ENCODE data around the gene ZNF576.

GRCh38 chr19:43594081-43594697, 2.2 kb upstream of the ZNF576 start:
- no peak for TF ChIP-seq NEUROD1 (IDR thresholded peaks at IDR 0.05; ENCODE audit: borderline replicate concordance, low read depth, low read length, partially characterized antibody)
- TF ChIP-seq, protein P1, sequence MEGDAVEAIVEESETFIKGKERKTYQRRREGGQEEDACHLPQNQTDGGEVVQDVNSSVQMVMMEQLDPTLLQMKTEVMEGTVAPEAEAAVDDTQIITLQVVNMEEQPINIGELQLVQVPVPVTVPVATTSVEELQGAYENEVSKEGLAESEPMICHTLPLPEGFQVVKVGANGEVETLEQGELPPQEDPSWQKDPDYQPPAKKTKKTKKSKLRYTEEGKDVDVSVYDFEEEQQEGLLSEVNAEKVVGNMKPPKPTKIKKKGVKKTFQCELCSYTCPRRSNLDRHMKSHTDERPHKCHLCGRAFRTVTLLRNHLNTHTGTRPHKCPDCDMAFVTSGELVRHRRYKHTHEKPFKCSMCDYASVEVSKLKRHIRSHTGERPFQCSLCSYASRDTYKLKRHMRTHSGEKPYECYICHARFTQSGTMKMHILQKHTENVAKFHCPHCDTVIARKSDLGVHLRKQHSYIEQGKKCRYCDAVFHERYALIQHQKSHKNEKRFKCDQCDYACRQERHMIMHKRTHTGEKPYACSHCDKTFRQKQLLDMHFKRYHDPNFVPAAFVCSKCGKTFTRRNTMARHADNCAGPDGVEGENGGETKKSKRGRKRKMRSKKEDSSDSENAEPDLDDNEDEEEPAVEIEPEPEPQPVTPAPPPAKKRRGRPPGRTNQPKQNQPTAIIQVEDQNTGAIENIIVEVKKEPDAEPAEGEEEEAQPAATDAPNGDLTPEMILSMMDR (IDR thresholded peaks at IDR 0.05 in 2 of 3, conservative IDR thresholded peaks at IDR 0.05 in 1 of 3; ENCODE audit: insufficient read depth in 2 of 3, low read depth in 1 of 3, low read length in 3 of 3): no peak
- TF ChIP-seq CREB1 (IDR thresholded peaks at IDR 0.05): no peak
- no peak for TF ChIP-seq CREB1 (CRISPR knock-in tag; IDR thresholded peaks at IDR 0.05)
- no peak for TF ChIP-seq STAT5A (IDR thresholded peaks at IDR 0.05; ENCODE audit: borderline replicate concordance, low read length)
- TF ChIP-seq SPI1 (IDR thresholded peaks at IDR 0.05; ENCODE audit: borderline replicate concordance, low read depth, low read length): no peak
- TF ChIP-seq BRF1 (IDR thresholded peaks at IDR 0.05; ENCODE audit: borderline replicate concordance, extremely low read depth, insufficient read length): no peak
- TF ChIP-seq, protein P2, sequence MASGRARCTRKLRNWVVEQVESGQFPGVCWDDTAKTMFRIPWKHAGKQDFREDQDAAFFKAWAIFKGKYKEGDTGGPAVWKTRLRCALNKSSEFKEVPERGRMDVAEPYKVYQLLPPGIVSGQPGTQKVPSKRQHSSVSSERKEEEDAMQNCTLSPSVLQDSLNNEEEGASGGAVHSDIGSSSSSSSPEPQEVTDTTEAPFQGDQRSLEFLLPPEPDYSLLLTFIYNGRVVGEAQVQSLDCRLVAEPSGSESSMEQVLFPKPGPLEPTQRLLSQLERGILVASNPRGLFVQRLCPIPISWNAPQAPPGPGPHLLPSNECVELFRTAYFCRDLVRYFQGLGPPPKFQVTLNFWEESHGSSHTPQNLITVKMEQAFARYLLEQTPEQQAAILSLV (tag; IDR thresholded peaks at IDR 0.05): no peak
- TF ChIP-seq NFATC3 (IDR thresholded peaks at IDR 0.05): no peak
- no peak for TF ChIP-seq POLR2AphosphoS5 (IDR thresholded peaks at IDR 0.05; ENCODE audit: control insufficient read depth, insufficient read depth, low read depth, low read length)
